Liver (tissue), 9 donors: ENCODE data around the gene MTMR1. TPM values are rescaled to one million over a fixed set of nuclear protein-coding genes. Genes with fewer than 3 reads are reported as not detected.

ENCODE experiments used
- DNase-seq: peaks from one replicate; pipeline ENCODE4 v3.0.0-alpha.2; 2017; ENCODE audit warnings: low spot score
- H3K27ac ChIP-seq, 2 donors: one replicate each; pipeline ENCODE4 v1.7.0; 2013; ENCODE audit warnings: inconsistent platforms in 2 of 2, low read length in 2 of 2, control low read depth in 1 of 2, low read depth in 1 of 2, mild to moderate bottlenecking in 1 of 2
- H3K27me3 ChIP-seq, 4 donors: one replicate each; pipeline versions ENCODE4 v1.6.1 to v1.7.0; 2013; ENCODE audit warnings: low read length in 3 of 4, inconsistent platforms in 1 of 4, mild to moderate bottlenecking in 1 of 4, moderate library complexity in 1 of 4; ENCODE audit not compliant: control insufficient read depth in 4 of 4, insufficient read depth in 4 of 4
- H3K36me3 ChIP-seq, 4 donors: one replicate each; pipeline versions ENCODE4 v1.6.1 to v1.7.0; 2013; ENCODE audit warnings: low read length in 3 of 4, mild to moderate bottlenecking in 3 of 4, low read depth in 1 of 4, moderate library complexity in 1 of 4; ENCODE audit not compliant: control insufficient read depth in 4 of 4, insufficient read depth in 3 of 4
- H3K4me1 ChIP-seq, 4 donors: one replicate each; pipeline versions ENCODE4 v1.6.1 to v1.7.0; 2013; ENCODE audit warnings: low read length in 3 of 4, mild to moderate bottlenecking in 3 of 4, moderate library complexity in 1 of 4; ENCODE audit not compliant: control insufficient read depth in 4 of 4, insufficient read depth in 4 of 4
- H3K4me3 ChIP-seq, 3 donors: one replicate each; pipeline versions ENCODE4 v1.6.1 to v1.7.0; 2013; ENCODE audit warnings: low read length in 3 of 3, control low read depth in 1 of 3, low read depth in 1 of 3, mild to moderate bottlenecking in 1 of 3
- H3K9ac ChIP-seq, 2 donors: one replicate each; pipeline ENCODE4 v1.7.0; 2013; ENCODE audit warnings: low read length in 2 of 2, mild to moderate bottlenecking in 2 of 2, moderate library complexity in 2 of 2, control low read depth in 1 of 2, low read depth in 1 of 2
- H3K9me3 ChIP-seq, 4 donors: one replicate each; pipeline versions ENCODE4 v1.6.1 to v1.7.0; 2013; ENCODE audit warnings: low read length in 3 of 4; ENCODE audit not compliant: control insufficient read depth in 4 of 4
- EGR1 ChIP-seq, 2 donors: IDR thresholded peaks; 2 replicates each; pipeline ENCODE4 v1.6.1; 2016 to 2018; ENCODE audit warnings: antibody characterized with exemption in 2 of 2, low read depth in 2 of 2
- FOXA1 ChIP-seq: IDR thresholded peaks from 2 replicates; pipeline ENCODE4 v1.6.1; 2016; ENCODE audit warnings: antibody characterized with exemption
- FOXA2 ChIP-seq: IDR thresholded peaks from 2 replicates; pipeline ENCODE4 v1.6.1; 2016; ENCODE audit warnings: antibody characterized with exemption
- GABPA ChIP-seq, 2 donors: IDR thresholded peaks in 1 of 2; conservative IDR thresholded peaks in 1 of 2; 2 replicates each; pipeline ENCODE4 v1.6.1; 2016; ENCODE audit warnings: antibody characterized with exemption in 2 of 2, mild to moderate bottlenecking in 1 of 2, moderate library complexity in 1 of 2
- HNF4A ChIP-seq, 2 donors: conservative IDR thresholded peaks; 2 replicates each; pipeline ENCODE4 v1.6.1; 2016; ENCODE audit warnings: antibody characterized with exemption in 2 of 2, mild to moderate bottlenecking in 2 of 2
- JUND ChIP-seq, 2 donors: IDR thresholded peaks; 2 replicates each; pipeline ENCODE4 v1.6.1; 2016; ENCODE audit warnings: antibody characterized with exemption in 2 of 2
- NR2F2 ChIP-seq: IDR thresholded peaks from 2 replicates; pipeline ENCODE4 v1.6.1; 2016; ENCODE audit warnings: antibody characterized with exemption
- RAD21 ChIP-seq, 2 donors: IDR thresholded peaks; 2 replicates each; pipeline ENCODE4 v1.6.1; 2016; ENCODE audit warnings: antibody characterized with exemption in 2 of 2, mild to moderate bottlenecking in 2 of 2
- RXRA ChIP-seq, 2 donors: IDR thresholded peaks; 2 replicates each; pipeline ENCODE4 v1.6.1; 2017 to 2018; ENCODE audit warnings: antibody characterized with exemption in 2 of 2, mild to moderate bottlenecking in 1 of 2
- SP1 ChIP-seq: IDR thresholded peaks from 2 replicates; pipeline ENCODE4 v1.6.1; 2018; ENCODE audit warnings: antibody characterized with exemption, mild to moderate bottlenecking
- TAF1 ChIP-seq: conservative IDR thresholded peaks from 2 replicates; pipeline ENCODE4 v1.6.1; 2016; ENCODE audit warnings: antibody characterized with exemption, mild to moderate bottlenecking
- YY1 ChIP-seq: IDR thresholded peaks from 2 replicates; pipeline ENCODE4 v1.6.1; 2016; ENCODE audit warnings: antibody characterized with exemption, mild to moderate bottlenecking
- WGBS: extraction: QIAGEN DNeasy Blood & Tissue Kit; methylation state at CpG from one replicate; pipeline ENCODE4 v1.1.7; 2013; 5-methylcytosine and 5-hydroxymethylcytosine counted together
- polyA plus RNA-seq, 2 donors: library from polyadenylated mRNA; stranded (reverse) in 1 of 2; unstranded in 1 of 2; fragments of 200-250 nt in 1 of 2; fragments of >200 nt in 1 of 2; fragmentation: Nextera tagmentation in 1 of 2; extraction: Ambion mirVana in 1 of 2; gene quantifications; one replicate each; pipeline versions ENCODE4 v1.2.1 to v1.2.3, GENCODE V29; 2013 to 2015
- total RNA-seq, 2 donors: library from RNA; depleted of rRNA; stranded (reverse); fragments of >200 nt; gene quantifications; one replicate each; pipeline ENCODE4 v1.2.3, GENCODE V29; 2014
- TF ChIP-seq, protein P1 (sequence below): IDR thresholded peaks from 2 replicates; pipeline ENCODE4 v1.6.1; 2016; ENCODE audit warnings: antibody characterized with exemption
- TF ChIP-seq, protein P2 (sequence below): fragments of 150-350 bp; IDR thresholded peaks from 2 replicates; pipeline ENCODE4 v1.5.1; 2017; ENCODE audit warnings: improper control_type of control experiment, low read depth, low read length; ENCODE audit not compliant: missing input control
- TF ChIP-seq, protein P3 (sequence below): IDR thresholded peaks from 2 replicates; pipeline ENCODE4 v1.6.1; 2016; ENCODE audit warnings: antibody characterized with exemption
- TF ChIP-seq, protein P4 (sequence below): IDR thresholded peaks from 2 replicates; pipeline ENCODE4 v1.6.1; 2016; ENCODE audit warnings: antibody characterized with exemption, mild to moderate bottlenecking
- donor health status: healthy.
- donor health status: healthy.
- donor health status: healthy.
- donor health status: healthy.
- donor health status: healthy.

MTMR1 gene
- total and polyA plus RNA-seq, 4 donors: 2.5 to 13.4 (median 7.8) TPM

DNA sequence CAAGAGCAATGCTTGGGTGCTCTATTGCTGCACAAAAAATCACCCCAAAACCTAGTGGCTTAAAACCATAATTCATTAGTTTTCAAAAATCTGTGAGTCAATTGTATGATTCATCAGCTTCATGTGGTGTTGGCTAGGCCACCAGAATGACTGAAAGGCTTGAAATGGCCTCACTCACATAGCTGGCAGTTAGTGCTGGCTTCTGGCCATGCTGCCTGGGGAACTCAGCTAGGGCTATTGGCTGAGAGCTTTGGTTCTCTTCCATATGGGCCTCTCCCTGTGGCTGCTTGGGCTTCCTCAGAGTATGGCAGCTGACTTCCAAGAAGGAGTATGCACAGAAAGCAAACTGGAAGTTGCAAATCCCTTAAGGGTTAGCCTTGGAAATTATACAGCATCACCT, 3.1 kb upstream of the MTMR1 start:
- Histone ChIP-seq H3K9me3 (peaks cover 0 to 7% (median 3%) of the 10 kb centered on the region in 4 donors), H3K27me3 (no peaks in the 10 kb centered on the region), H3K9ac (no peak overlapping the region), H3K27ac (no peak overlapping the region), H3K4me1 (peaks cover 0 to 12% (median 4%) of the 10 kb centered on the region in 4 donors), H3K4me3 (no peak overlapping the region), H3K36me3 (no peaks in the 10 kb centered on the region)
- no peak for DNase-seq
- TF ChIP-seq FOXA2 (no peak), HNF4A (conservative IDR thresholded peaks at IDR 0.05) (no peak), GABPA (IDR thresholded peaks at IDR 0.05 in 1 of 2, conservative IDR thresholded peaks at IDR 0.05 in 1 of 2) (no peak), TAF1 (no peak), NR2F2 (no peak), FOXA1 (no peak), YY1 (no peak), JUND (IDR thresholded peaks at IDR 0.05) (no peak), RAD21 (IDR thresholded peaks at IDR 0.05) (no peak), SP1 (no peak), RXRA (IDR thresholded peaks at IDR 0.05) (no peak), EGR1 (IDR thresholded peaks at IDR 0.05; ENCODE audit: low read depth in 2 of 2) (no peak)
- TF ChIP-seq, protein P1, sequence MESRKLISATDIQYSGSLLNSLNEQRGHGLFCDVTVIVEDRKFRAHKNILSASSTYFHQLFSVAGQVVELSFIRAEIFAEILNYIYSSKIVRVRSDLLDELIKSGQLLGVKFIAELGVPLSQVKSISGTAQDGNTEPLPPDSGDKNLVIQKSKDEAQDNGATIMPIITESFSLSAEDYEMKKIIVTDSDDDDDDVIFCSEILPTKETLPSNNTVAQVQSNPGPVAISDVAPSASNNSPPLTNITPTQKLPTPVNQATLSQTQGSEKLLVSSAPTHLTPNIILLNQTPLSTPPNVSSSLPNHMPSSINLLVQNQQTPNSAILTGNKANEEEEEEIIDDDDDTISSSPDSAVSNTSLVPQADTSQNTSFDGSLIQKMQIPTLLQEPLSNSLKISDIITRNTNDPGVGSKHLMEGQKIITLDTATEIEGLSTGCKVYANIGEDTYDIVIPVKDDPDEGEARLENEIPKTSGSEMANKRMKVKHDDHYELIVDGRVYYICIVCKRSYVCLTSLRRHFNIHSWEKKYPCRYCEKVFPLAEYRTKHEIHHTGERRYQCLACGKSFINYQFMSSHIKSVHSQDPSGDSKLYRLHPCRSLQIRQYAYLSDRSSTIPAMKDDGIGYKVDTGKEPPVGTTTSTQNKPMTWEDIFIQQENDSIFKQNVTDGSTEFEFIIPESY: no peak
- TF ChIP-seq, protein P2, sequence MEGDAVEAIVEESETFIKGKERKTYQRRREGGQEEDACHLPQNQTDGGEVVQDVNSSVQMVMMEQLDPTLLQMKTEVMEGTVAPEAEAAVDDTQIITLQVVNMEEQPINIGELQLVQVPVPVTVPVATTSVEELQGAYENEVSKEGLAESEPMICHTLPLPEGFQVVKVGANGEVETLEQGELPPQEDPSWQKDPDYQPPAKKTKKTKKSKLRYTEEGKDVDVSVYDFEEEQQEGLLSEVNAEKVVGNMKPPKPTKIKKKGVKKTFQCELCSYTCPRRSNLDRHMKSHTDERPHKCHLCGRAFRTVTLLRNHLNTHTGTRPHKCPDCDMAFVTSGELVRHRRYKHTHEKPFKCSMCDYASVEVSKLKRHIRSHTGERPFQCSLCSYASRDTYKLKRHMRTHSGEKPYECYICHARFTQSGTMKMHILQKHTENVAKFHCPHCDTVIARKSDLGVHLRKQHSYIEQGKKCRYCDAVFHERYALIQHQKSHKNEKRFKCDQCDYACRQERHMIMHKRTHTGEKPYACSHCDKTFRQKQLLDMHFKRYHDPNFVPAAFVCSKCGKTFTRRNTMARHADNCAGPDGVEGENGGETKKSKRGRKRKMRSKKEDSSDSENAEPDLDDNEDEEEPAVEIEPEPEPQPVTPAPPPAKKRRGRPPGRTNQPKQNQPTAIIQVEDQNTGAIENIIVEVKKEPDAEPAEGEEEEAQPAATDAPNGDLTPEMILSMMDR: no peak
- TF ChIP-seq, protein P3, sequence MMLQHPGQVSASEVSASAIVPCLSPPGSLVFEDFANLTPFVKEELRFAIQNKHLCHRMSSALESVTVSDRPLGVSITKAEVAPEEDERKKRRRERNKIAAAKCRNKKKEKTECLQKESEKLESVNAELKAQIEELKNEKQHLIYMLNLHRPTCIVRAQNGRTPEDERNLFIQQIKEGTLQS: no peak
- TF ChIP-seq, protein P4, sequence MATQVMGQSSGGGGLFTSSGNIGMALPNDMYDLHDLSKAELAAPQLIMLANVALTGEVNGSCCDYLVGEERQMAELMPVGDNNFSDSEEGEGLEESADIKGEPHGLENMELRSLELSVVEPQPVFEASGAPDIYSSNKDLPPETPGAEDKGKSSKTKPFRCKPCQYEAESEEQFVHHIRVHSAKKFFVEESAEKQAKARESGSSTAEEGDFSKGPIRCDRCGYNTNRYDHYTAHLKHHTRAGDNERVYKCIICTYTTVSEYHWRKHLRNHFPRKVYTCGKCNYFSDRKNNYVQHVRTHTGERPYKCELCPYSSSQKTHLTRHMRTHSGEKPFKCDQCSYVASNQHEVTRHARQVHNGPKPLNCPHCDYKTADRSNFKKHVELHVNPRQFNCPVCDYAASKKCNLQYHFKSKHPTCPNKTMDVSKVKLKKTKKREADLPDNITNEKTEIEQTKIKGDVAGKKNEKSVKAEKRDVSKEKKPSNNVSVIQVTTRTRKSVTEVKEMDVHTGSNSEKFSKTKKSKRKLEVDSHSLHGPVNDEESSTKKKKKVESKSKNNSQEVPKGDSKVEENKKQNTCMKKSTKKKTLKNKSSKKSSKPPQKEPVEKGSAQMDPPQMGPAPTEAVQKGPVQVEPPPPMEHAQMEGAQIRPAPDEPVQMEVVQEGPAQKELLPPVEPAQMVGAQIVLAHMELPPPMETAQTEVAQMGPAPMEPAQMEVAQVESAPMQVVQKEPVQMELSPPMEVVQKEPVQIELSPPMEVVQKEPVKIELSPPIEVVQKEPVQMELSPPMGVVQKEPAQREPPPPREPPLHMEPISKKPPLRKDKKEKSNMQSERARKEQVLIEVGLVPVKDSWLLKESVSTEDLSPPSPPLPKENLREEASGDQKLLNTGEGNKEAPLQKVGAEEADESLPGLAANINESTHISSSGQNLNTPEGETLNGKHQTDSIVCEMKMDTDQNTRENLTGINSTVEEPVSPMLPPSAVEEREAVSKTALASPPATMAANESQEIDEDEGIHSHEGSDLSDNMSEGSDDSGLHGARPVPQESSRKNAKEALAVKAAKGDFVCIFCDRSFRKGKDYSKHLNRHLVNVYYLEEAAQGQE: no peak

DNA sequence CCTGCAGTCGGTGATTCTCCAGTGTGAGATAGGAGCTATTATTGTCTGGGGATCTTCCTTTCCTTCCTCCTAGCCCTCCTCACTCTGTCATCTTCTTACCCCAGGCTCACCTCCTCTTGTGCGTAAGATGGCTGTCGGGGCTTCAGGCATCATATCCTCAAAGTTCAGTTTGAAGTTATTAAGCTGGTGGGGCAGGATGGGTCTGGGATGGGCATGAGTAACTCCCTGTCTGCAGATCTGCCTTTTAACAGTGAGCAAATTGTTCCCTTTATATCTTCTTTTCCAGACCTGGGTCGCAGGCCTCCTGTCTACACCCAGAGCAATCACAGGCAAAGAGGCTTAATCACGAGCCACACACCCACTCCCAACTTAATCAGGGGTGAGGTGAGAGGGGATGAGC, 900 bp upstream of the MTMR1 start:
- Histone ChIP-seq H3K36me3 (no peaks in the 10 kb centered on the region), H3K27ac (no peak overlapping the region), H3K4me1 (peaks cover 2 to 12% (median 4%) of the 10 kb centered on the region in 4 donors), H3K27me3 (no peaks in the 10 kb centered on the region), H3K4me3 (peak overlapping the region in 2 of 3 donors; percentile 79 to 85), H3K9ac (peak overlapping the region in 1 of 2 donors; percentile 22), H3K9me3 (peaks cover 0 to 7% (median 3%) of the 10 kb centered on the region in 4 donors)
- DNase-seq: no peak
- 69% methylated on average over 5 of the region's 5 CpGs for WGBS
- TF ChIP-seq HNF4A (conservative IDR thresholded peaks at IDR 0.05): no peak
- no peak for TF ChIP-seq RAD21 (IDR thresholded peaks at IDR 0.05)
- no peak for TF ChIP-seq RXRA (IDR thresholded peaks at IDR 0.05)
- no peak for TF ChIP-seq EGR1 (IDR thresholded peaks at IDR 0.05; ENCODE audit: low read depth in 2 of 2)
- no peak for TF ChIP-seq FOXA1
- no peak for TF ChIP-seq NR2F2
- no peak for TF ChIP-seq SP1
- TF ChIP-seq, protein P4: no peak
- TF ChIP-seq, protein P2: no peak
- TF ChIP-seq YY1: no peak
